GM23338 (cell line): ENCODE results near the gene TNFSF18. TPM values are rescaled to one million over a fixed set of nuclear protein-coding genes. Genes with fewer than 3 reads are reported as not detected.
A peak's percentile ranks its signal among the peaks of the same experiment; 100 is the strongest.

Source experiments
- ATAC-seq: fragments of 200-7000 bp; cut with Tn5 transposase; 3 replicates; pipeline ENCODE4 v1.9.1; 2020
- DNase-seq: peaks from one replicate; pipeline ENCODE4 v3.0.0-alpha.2; 2015; ENCODE audit warnings: low spot score
- H2AFZ ChIP-seq: fragments of 200-600 bp; sonication (generic); 2 replicates; pipeline ENCODE4 v1.8.0; 2016; ENCODE audit warnings: antibody characterized with exemption, mild to moderate bottlenecking, moderate library complexity
- H3F3A ChIP-seq: fragments of 200-600 bp; sonication (generic); replicated peaks from 2 replicates; pipeline ENCODE4 v1.8.0; 2017; ENCODE audit warnings: antibody characterized with exemption, mixed run types, low read depth
- H3K27ac ChIP-seq: fragments of 200-600 bp; sonication (generic); 2 replicates; pipeline ENCODE4 v1.6.1; 2016; ENCODE audit warnings: low read depth
- H3K27me3 ChIP-seq: fragments of 200-600 bp; sonication (generic); 2 replicates; pipeline ENCODE4 v1.8.0; 2016; ENCODE audit warnings: mild to moderate bottlenecking, mixed run types, moderate library complexity; ENCODE audit not compliant: insufficient read depth
- H3K36me3 ChIP-seq: fragments of 200-600 bp; sonication (generic); 2 replicates; pipeline ENCODE4 v1.8.0; 2016; ENCODE audit warnings: mild to moderate bottlenecking; ENCODE audit not compliant: insufficient read depth
- H3K4me1 ChIP-seq: fragments of 200-600 bp; sonication (generic); 2 replicates; pipeline ENCODE4 v1.8.0; 2016; ENCODE audit warnings: mild to moderate bottlenecking, moderate library complexity; ENCODE audit not compliant: insufficient read depth
- H3K4me2 ChIP-seq: fragments of 200-600 bp; sonication (generic); 2 replicates; pipeline ENCODE4 v1.7.1; 2017; ENCODE audit warnings: mixed run types
- H3K4me3 ChIP-seq: fragments of 200-600 bp; sonication (generic); 2 replicates; pipeline ENCODE4 v1.6.1; 2016; ENCODE audit warnings: mixed run types
- H3K79me2 ChIP-seq: fragments of 200-600 bp; sonication (generic); replicated peaks from 2 replicates; pipeline ENCODE4 v1.8.0; 2017; ENCODE audit warnings: mild to moderate bottlenecking; ENCODE audit not compliant: insufficient read depth
- H3K9me2 ChIP-seq: fragments of 200-600 bp; sonication (generic); 2 replicates; pipeline ENCODE4 v1.8.0; 2017; ENCODE audit not compliant: insufficient read depth
- H4K20me1 ChIP-seq: fragments of 200-600 bp; sonication (generic); replicated peaks from 2 replicates; pipeline ENCODE4 v1.8.0; 2017; ENCODE audit warnings: mild to moderate bottlenecking; ENCODE audit not compliant: insufficient read depth
- H3K27ac Mint-ChIP-seq: 2 replicates; pipeline ENCODE4 v1.8.0; 2020; ENCODE audit warnings: inconsistent platforms, mild to moderate bottlenecking, moderate library complexity, mixed read lengths
- H3K27me3 Mint-ChIP-seq: 3 replicates; pipeline ENCODE4 v1.8.0; 2022; ENCODE audit warnings: low read depth, mild to moderate bottlenecking, moderate library complexity, mixed read lengths, inconsistent platforms; ENCODE audit not compliant: insufficient read depth, poor library complexity
- H3K36me3 Mint-ChIP-seq: 3 replicates; pipeline ENCODE4 v1.8.0; 2021; ENCODE audit warnings: low read depth, mild to moderate bottlenecking, inconsistent platforms, moderate library complexity, mixed read lengths
- H3K4me1 Mint-ChIP-seq: 3 replicates; pipeline ENCODE4 v1.8.0; 2020; ENCODE audit warnings: mild to moderate bottlenecking, inconsistent platforms, mixed read lengths
- H3K4me3 Mint-ChIP-seq: 3 replicates; pipeline ENCODE4 v1.8.0; 2021; ENCODE audit warnings: moderate library complexity, mild to moderate bottlenecking, inconsistent platforms, mixed read lengths
- H3K9me3 Mint-ChIP-seq: 3 replicates; pipeline ENCODE4 v1.8.0; 2020; ENCODE audit warnings: moderate library complexity, mild to moderate bottlenecking, inconsistent platforms, mixed read lengths
- CREB1 ChIP-seq: fragments of 250-450 bp; sonication (Bioruptor Pico); IDR thresholded peaks from 2 replicates; pipeline ENCODE4 v1.5.0; 2020; ENCODE audit warnings: low read depth, mild to moderate bottlenecking, moderate library complexity
- CTCF ChIP-seq, 2 experiments: fragments of 200-600 bp in 1 of 2; sonication (generic) in 1 of 2; conservative IDR thresholded peaks; 2 replicates each; pipeline versions ENCODE4 v1.5.1 to v1.6.1; 2016 to 2017; ENCODE audit warnings: antibody characterized with exemption in 2 of 2, low read depth in 2 of 2, mild to moderate bottlenecking in 2 of 2, moderate library complexity in 1 of 2
- ETS1 ChIP-seq: IDR thresholded peaks from 2 replicates; pipeline ENCODE4 v1.6.1; 2016; ENCODE audit warnings: antibody characterized with exemption
- EZH2 ChIP-seq: fragments of 200-600 bp; sonication (generic); IDR thresholded peaks from one replicate; pipeline ENCODE4 v1.8.0; 2017; ENCODE audit warnings: antibody characterized with exemption, mild to moderate bottlenecking, low read depth; ENCODE audit not compliant: unreplicated experiment
- JUNB ChIP-seq: IDR thresholded peaks from one replicate; pipeline ENCODE4 v1.6.1; 2016; ENCODE audit warnings: antibody characterized with exemption; ENCODE audit not compliant: unreplicated experiment
- POLR2AphosphoS5 ChIP-seq: IDR thresholded peaks from 2 replicates; pipeline ENCODE4 v1.6.1; 2016; ENCODE audit warnings: antibody characterized with exemption, low read depth
- REST ChIP-seq: IDR thresholded peaks from one replicate; pipeline ENCODE4 v1.6.1; 2018; ENCODE audit warnings: antibody characterized with exemption; ENCODE audit not compliant: unreplicated experiment
- STAT1 ChIP-seq: IDR thresholded peaks from one replicate; pipeline ENCODE4 v1.6.1; 2016; ENCODE audit warnings: antibody characterized with exemption; ENCODE audit not compliant: unreplicated experiment
- ZNF114 ChIP-seq: fragments of 250-450 bp; sonication (Bioruptor Pico); IDR thresholded peaks from 2 replicates; pipeline ENCODE4 v1.5.0; 2020; ENCODE audit warnings: mild to moderate bottlenecking, moderate library complexity
- ZNF331 ChIP-seq: fragments of 250-450 bp; sonication (Bioruptor Pico); IDR thresholded peaks from 2 replicates; pipeline ENCODE4 v1.5.0; 2020; ENCODE audit warnings: low read depth, mild to moderate bottlenecking, moderate library complexity
- polyA plus RNA-seq: library from polyadenylated mRNA; unstranded; fragments of >200 nt; fragmentation: Nextera tagmentation; extraction: Ambion mirVana; gene quantifications from 2 replicates; pipeline ENCODE4 v1.2.1, GENCODE V29; 2016
- total RNA-seq: library from RNA; depleted of rRNA; stranded (reverse); fragments of >200 nt; shearing (Covaris generic); gene quantifications from 2 replicates; pipeline ENCODE4 v1.2.3, GENCODE V29; 2014

Gene TNFSF18
- total and polyA plus RNA-seq, 2 experiments from 2014 or later, result not detected

- Histone ChIP-seq H3K9me2 (0 out of 2 replicates have a peak, but pooled peaks cover 3% of the 10 kb centered on the region), H3K36me3 (no peaks in the 10 kb centered on the region), H3K4me2 (no peak overlapping the region), H3K27ac (no peak overlapping the region), H3K4me1 (no peaks in the 10 kb centered on the region), H4K20me1 (no peaks in the 10 kb centered on the region), H2AFZ (0 out of 2 replicates have a peak overlapping the region, but pooled peaks have one; percentile 38), H3K27me3 (no peaks in the 10 kb centered on the region), H3F3A (no peaks in the 10 kb centered on the region), H3K4me3 (no peak overlapping the region), H3K79me2 (no peaks in the 10 kb centered on the region)
- Mint-ChIP-seq H3K9me3 (peaks cover 18% of the 10 kb centered on the region; the same call in 2 of the 3 replicates), H3K27ac (no peak overlapping the region), H3K4me1 (no peaks in the 10 kb centered on the region), H3K27me3 (no peaks in the 10 kb centered on the region), H3K4me3 (no peak overlapping the region), H3K36me3 (no peaks in the 10 kb centered on the region)
- ATAC-seq, result no peak
- DNase-seq, result no peak
- TF ChIP-seq EZH2 (no peak), JUNB (no peak), ETS1 (no peak)
These were observed 48.4 kb upstream of the TNFSF18 start for GRCh38 chr1:173099166-173099565.

- H4K20me1 ChIP-seq, result no peaks in the 10 kb centered on the region
- no peaks in the 10 kb centered on the region for H3F3A ChIP-seq
- H2AFZ ChIP-seq, result no peak overlapping the region
- H3K4me3 Mint-ChIP-seq, result no peak overlapping the region
- H3K27ac Mint-ChIP-seq, result no peak overlapping the region
- 0 out of 2 replicates have a peak, but pooled peaks cover 3% of the 10 kb centered on the region for H3K9me2 ChIP-seq
- H3K4me1 ChIP-seq, result no peaks in the 10 kb centered on the region
- no peaks in the 10 kb centered on the region for H3K4me1 Mint-ChIP-seq
- H3K27me3 ChIP-seq, result no peaks in the 10 kb centered on the region
- ATAC-seq, result no peak
- no peak overlapping the region for H3K27ac ChIP-seq
- no peaks in the 10 kb centered on the region for H3K36me3 ChIP-seq
- H3K27me3 Mint-ChIP-seq, result no peaks in the 10 kb centered on the region
- no peaks in the 10 kb centered on the region for H3K36me3 Mint-ChIP-seq
- DNase-seq, result no peak
- H3K79me2 ChIP-seq, result no peaks in the 10 kb centered on the region
- H3K4me2 ChIP-seq, result no peak overlapping the region
- H3K9me3 Mint-ChIP-seq, result peaks cover 9% of the 10 kb centered on the region; the same call in 2 of the 3 replicates
- no peak overlapping the region for H3K4me3 ChIP-seq
- no peak for TF ChIP-seq POLR2AphosphoS5
- TF ChIP-seq STAT1, result no peak
- no peak for TF ChIP-seq CREB1 (CRISPR knock-in tag)
- no peak for TF ChIP-seq ZNF114 (CRISPR knock-in tag)
- TF ChIP-seq ZNF331, result no peak
- TF ChIP-seq CTCF (conservative IDR thresholded peaks at IDR 0.05; ENCODE audit: low read depth in 2 of 2), result no peak
- TF ChIP-seq REST, result no peak
These were observed 47.4 kb upstream of the TNFSF18 start for GRCh38 chr1:173098117-173098516.
